NCI-H524 treated with DMSO at 0.1 percent for 48 hours (cell line): Measurements from ENCODE around the gene SS18L1.

ENCODE experiments used
- DNase-seq: peaks from one replicate; lab custom pipeline; 2025; lab: John Stamatoyannopoulos, UW

The SS18L1 gene

GRCh38 chr20:62195736-62196135 lies 52.2 kb downstream of the SS18L1 start:
- no peak for DNase-seq

GRCh38 chr20:62196286-62196685 lies 52.7 kb downstream of the SS18L1 start:
- no peak for DNase-seq

GRCh38 chr20:62197311-62197710 lies 53.7 kb downstream of the SS18L1 start:
- no peak for DNase-seq

- DNase-seq, result no peak
These were observed 54.2 kb downstream of the SS18L1 start for GRCh38 chr20:62197801-62198200.

- no peak for DNase-seq
These were observed 54.9 kb downstream of the SS18L1 start for GRCh38 chr20:62198496-62198895.

GRCh38 chr20:62198931-62199330 lies 55.4 kb downstream of the SS18L1 start:
- no peak for DNase-seq

- no peak for DNase-seq
These were observed 57.1 kb downstream of the SS18L1 start for GRCh38 chr20:62200491-62201172.

GRCh38 chr20:62201173-62202082 lies 57.9 kb downstream of the SS18L1 start:
- DNase-seq, result no peak

- DNase-seq, result no peak
These were observed 58.5 kb downstream of the SS18L1 start for GRCh38 chr20:62202083-62202395.

GRCh38 chr20:62202676-62203377 lies 59.3 kb downstream of the SS18L1 start:
- no peak for DNase-seq

- DNase-seq, result no peak
These were observed 59.9 kb downstream of the SS18L1 start for GRCh38 chr20:62203378-62204030.

GRCh38 chr20:62205618-62206387 lies 62.2 kb downstream of the SS18L1 start:
- DNase-seq, result no peak

GRCh38 chr20:62206388-62206775 lies 62.8 kb downstream of the SS18L1 start:
- DNase-seq, result no peak

- DNase-seq, result no peak
These were observed 64.7 kb downstream of the SS18L1 start for GRCh38 chr20:62208061-62208794.

GRCh38 chr20:62208795-62209755 lies 65.5 kb downstream of the SS18L1 start:
- DNase-seq, result no peak

- DNase-seq, result no peak
These were observed 66.4 kb downstream of the SS18L1 start for GRCh38 chr20:62209850-62210495.

GRCh38 chr20:62210496-62210855 lies 66.9 kb downstream of the SS18L1 start:
- no peak for DNase-seq

- no peak for DNase-seq
These were observed 67.6 kb downstream of the SS18L1 start for GRCh38 chr20:62211216-62211615.

- no peak for DNase-seq
These were observed 68.3 kb downstream of the SS18L1 start for GRCh38 chr20:62211769-62212288.
